Measurements from ENCODE around the gene SLC23A2.

Gene SLC23A2

GRCh38 chr20:4936392-4936850 is 64.9 kb downstream of the SLC23A2 start:
- H3K79me1 ChIP-seq (ENCODE audit: low read depth, low read length): no peaks in the 10 kb centered on the region
- DNase-seq (ENCODE audit: low spot score): no peak
- H3K23ac ChIP-seq (ENCODE audit: low read depth, low read length, poor library complexity): no peak overlapping the region
- no peak overlapping the region for H4K91ac ChIP-seq (ENCODE audit: low read depth, low read length, poor library complexity)
- no peak overlapping the region for H3K14ac ChIP-seq (ENCODE audit: low read length)
- H3K4me1 ChIP-seq (ENCODE audit: control insufficient read depth in 2 of 2, insufficient read depth in 1 of 2, low read depth in 1 of 2, low read length in 2 of 2): no peaks in the 10 kb centered on the region
- H3K36me3 ChIP-seq (replicated peaks in 1 of 2; ENCODE audit: control insufficient read depth in 2 of 2, insufficient read depth in 2 of 2, low read length in 2 of 2): peaks cover 0 to 5% of the 10 kb centered on the region in 2 donors
- H2BK15ac ChIP-seq (ENCODE audit: low read length): no peak overlapping the region
- no peak overlapping the region for H2BK5ac ChIP-seq (ENCODE audit: low read length)
- H3K4me2 ChIP-seq (ENCODE audit: insufficient read depth, low read length, poor library complexity, severe bottlenecking): no peak overlapping the region
- H2BK120ac ChIP-seq (ENCODE audit: low read depth, low read length): no peak overlapping the region
- H4K8ac ChIP-seq (ENCODE audit: low read depth, low read length): no peak overlapping the region
- no peak overlapping the region for H2AK5ac ChIP-seq (ENCODE audit: low read depth, low read length)
- no peak overlapping the region for H3K4ac ChIP-seq (ENCODE audit: low read length)
- no peak overlapping the region for H2AFZ ChIP-seq (ENCODE audit: low read length)
- H3K27ac ChIP-seq (replicated peaks; ENCODE audit: low read length): no peak overlapping the region
- H2BK12ac ChIP-seq (ENCODE audit: low read length): no peak overlapping the region
- H3K9me3 ChIP-seq (replicated peaks in 1 of 2; ENCODE audit: control insufficient read depth in 2 of 2, insufficient read depth in 1 of 2, low read depth in 1 of 2, low read length in 2 of 2): no peaks in the 10 kb centered on the region
- no peak overlapping the region for H3K9ac ChIP-seq (ENCODE audit: low read depth, low read length, poor library complexity)
- no peak overlapping the region for H3K4me3 ChIP-seq (ENCODE audit: low read length in 2 of 2)
- no peaks in the 10 kb centered on the region for H3K27me3 ChIP-seq (ENCODE audit: control insufficient read depth in 3 of 3, insufficient read depth in 3 of 3, low read depth in 1 of 3, low read length in 3 of 3)
- H3K18ac ChIP-seq (ENCODE audit: low read length): no peak overlapping the region
- no CpG with 5 or more reads among the region's 6 CpGs for WGBS, 2 donors (ENCODE audit: extremely low coverage in 2 of 2, insufficient read length in 2 of 2, insufficient replicate concordance in 1 of 2)

- no peak overlapping the region for H2BK15ac ChIP-seq (ENCODE audit: low read length)
- peaks cover 2% of the 10 kb centered on the region for H3K79me1 ChIP-seq (ENCODE audit: low read depth, low read length)
- H3K4me1 ChIP-seq (ENCODE audit: control insufficient read depth in 2 of 2, insufficient read depth in 1 of 2, low read depth in 1 of 2, low read length in 2 of 2): no peaks in the 10 kb centered on the region
- no CpG with 5 or more reads among the region's 2 CpGs for WGBS, 2 donors (ENCODE audit: extremely low coverage in 2 of 2, insufficient read length in 2 of 2, insufficient replicate concordance in 1 of 2)
- H4K91ac ChIP-seq (ENCODE audit: low read depth, low read length, poor library complexity): no peak overlapping the region
- H2BK12ac ChIP-seq (ENCODE audit: low read length): no peak overlapping the region
- no peak overlapping the region for H2AFZ ChIP-seq (ENCODE audit: low read length)
- H3K18ac ChIP-seq (ENCODE audit: low read length): no peak overlapping the region
- peaks cover 0 to 7% of the 10 kb centered on the region in 2 donors for H3K36me3 ChIP-seq (replicated peaks in 1 of 2; ENCODE audit: control insufficient read depth in 2 of 2, insufficient read depth in 2 of 2, low read length in 2 of 2)
- H2BK5ac ChIP-seq (ENCODE audit: low read length): no peak overlapping the region
- H3K4me3 ChIP-seq (ENCODE audit: low read length in 2 of 2): no peak overlapping the region
- no peaks in the 10 kb centered on the region for H3K27me3 ChIP-seq (ENCODE audit: control insufficient read depth in 3 of 3, insufficient read depth in 3 of 3, low read depth in 1 of 3, low read length in 3 of 3)
- no peak overlapping the region for H3K27ac ChIP-seq (replicated peaks; ENCODE audit: low read length)
- no peak overlapping the region for H3K14ac ChIP-seq (ENCODE audit: low read length)
- no peak overlapping the region for H4K8ac ChIP-seq (ENCODE audit: low read depth, low read length)
- no peak overlapping the region for H2BK120ac ChIP-seq (ENCODE audit: low read depth, low read length)
- DNase-seq (ENCODE audit: low spot score): no peak
- H2AK5ac ChIP-seq (ENCODE audit: low read depth, low read length): no peak overlapping the region
- no peak overlapping the region for H3K4ac ChIP-seq (ENCODE audit: low read length)
- no peak overlapping the region for H3K4me2 ChIP-seq (ENCODE audit: insufficient read depth, low read length, poor library complexity, severe bottlenecking)
- H3K9me3 ChIP-seq (replicated peaks in 1 of 2; ENCODE audit: control insufficient read depth in 2 of 2, insufficient read depth in 1 of 2, low read depth in 1 of 2, low read length in 2 of 2): no peaks in the 10 kb centered on the region
- H3K9ac ChIP-seq (ENCODE audit: low read depth, low read length, poor library complexity): no peak overlapping the region
- H3K23ac ChIP-seq (ENCODE audit: low read depth, low read length, poor library complexity): no peak overlapping the region
Measured at GRCh38 chr20:4932061-4932460, 69.2 kb downstream of the SLC23A2 start.

GRCh38 chr20:4929686-4930397 is 71.5 kb downstream of the SLC23A2 start:
- Histone ChIP-seq H3K9me3 (replicated peaks in 1 of 2; ENCODE audit: control insufficient read depth in 2 of 2, insufficient read depth in 1 of 2, low read depth in 1 of 2, low read length in 2 of 2) (no peaks in the 10 kb centered on the region), H3K18ac (ENCODE audit: low read length) (no peak overlapping the region), H3K79me1 (ENCODE audit: low read depth, low read length) (peaks cover 2% of the 10 kb centered on the region), H3K4ac (ENCODE audit: low read length) (no peak overlapping the region), H2BK120ac (ENCODE audit: low read depth, low read length) (no peak overlapping the region), H3K4me3 (ENCODE audit: low read length in 2 of 2) (no peak overlapping the region), H3K27ac (replicated peaks; ENCODE audit: low read length) (no peak overlapping the region), H3K4me2 (ENCODE audit: insufficient read depth, low read length, poor library complexity, severe bottlenecking) (no peak overlapping the region), H4K8ac (ENCODE audit: low read depth, low read length) (no peak overlapping the region), H3K14ac (ENCODE audit: low read length) (no peak overlapping the region), H2BK12ac (ENCODE audit: low read length) (no peak overlapping the region), H3K27me3 (ENCODE audit: control insufficient read depth in 3 of 3, insufficient read depth in 3 of 3, low read depth in 1 of 3, low read length in 3 of 3) (no peaks in the 10 kb centered on the region), H3K4me1 (ENCODE audit: control insufficient read depth in 2 of 2, insufficient read depth in 1 of 2, low read depth in 1 of 2, low read length in 2 of 2) (no peaks in the 10 kb centered on the region), H2BK5ac (ENCODE audit: low read length) (no peak overlapping the region), H3K23ac (ENCODE audit: low read depth, low read length, poor library complexity) (no peak overlapping the region), H3K9ac (ENCODE audit: low read depth, low read length, poor library complexity) (no peak overlapping the region), H2AFZ (ENCODE audit: low read length) (no peak overlapping the region), H3K36me3 (replicated peaks in 1 of 2; ENCODE audit: control insufficient read depth in 2 of 2, insufficient read depth in 2 of 2, low read length in 2 of 2) (peaks cover 0 to 7% of the 10 kb centered on the region in 2 donors), H2AK5ac (ENCODE audit: low read depth, low read length) (no peak overlapping the region), H2BK15ac (ENCODE audit: low read length) (no peak overlapping the region), H4K91ac (ENCODE audit: low read depth, low read length, poor library complexity) (no peak overlapping the region)
- no peak for DNase-seq (ENCODE audit: low spot score)
- WGBS, 2 donors (ENCODE audit: extremely low coverage in 2 of 2, insufficient read length in 2 of 2, insufficient replicate concordance in 1 of 2): no CpG with 5 or more reads among the region's 5 CpGs

GRCh38 chr20:4926531-4927156 is 74.7 kb downstream of the SLC23A2 start:
- H2BK120ac ChIP-seq (ENCODE audit: low read depth, low read length): no peak overlapping the region
- no CpG with 5 or more reads among the region's 6 CpGs for WGBS, 2 donors (ENCODE audit: extremely low coverage in 2 of 2, insufficient read length in 2 of 2, insufficient replicate concordance in 1 of 2)
- no peak overlapping the region for H3K9ac ChIP-seq (ENCODE audit: low read depth, low read length, poor library complexity)
- peaks cover 2 to 6% of the 10 kb centered on the region in 2 donors for H3K4me1 ChIP-seq (ENCODE audit: control insufficient read depth in 2 of 2, insufficient read depth in 1 of 2, low read depth in 1 of 2, low read length in 2 of 2)
- H3K4me3 ChIP-seq (ENCODE audit: low read length in 2 of 2): no peak overlapping the region
- H2AFZ ChIP-seq (ENCODE audit: low read length): no peak overlapping the region
- no peak overlapping the region for H3K4me2 ChIP-seq (ENCODE audit: insufficient read depth, low read length, poor library complexity, severe bottlenecking)
- no peak overlapping the region for H4K8ac ChIP-seq (ENCODE audit: low read depth, low read length)
- no peak overlapping the region for H3K23ac ChIP-seq (ENCODE audit: low read depth, low read length, poor library complexity)
- H2BK5ac ChIP-seq (ENCODE audit: low read length): no peak overlapping the region
- H3K4ac ChIP-seq (ENCODE audit: low read length): no peak overlapping the region
- H2BK15ac ChIP-seq (ENCODE audit: low read length): no peak overlapping the region
- H3K27me3 ChIP-seq (ENCODE audit: control insufficient read depth in 3 of 3, insufficient read depth in 3 of 3, low read depth in 1 of 3, low read length in 3 of 3): no peaks in the 10 kb centered on the region
- no peak overlapping the region for H3K14ac ChIP-seq (ENCODE audit: low read length)
- no peak overlapping the region for H2BK12ac ChIP-seq (ENCODE audit: low read length)
- no peaks in the 10 kb centered on the region for H3K9me3 ChIP-seq (replicated peaks in 1 of 2; ENCODE audit: control insufficient read depth in 2 of 2, insufficient read depth in 1 of 2, low read depth in 1 of 2, low read length in 2 of 2)
- H4K91ac ChIP-seq (ENCODE audit: low read depth, low read length, poor library complexity): no peak overlapping the region
- no peak overlapping the region for H3K27ac ChIP-seq (replicated peaks; ENCODE audit: low read length)
- peaks cover 0 to 3% of the 10 kb centered on the region in 2 donors for H3K36me3 ChIP-seq (replicated peaks in 1 of 2; ENCODE audit: control insufficient read depth in 2 of 2, insufficient read depth in 2 of 2, low read length in 2 of 2)
- no peak for DNase-seq (ENCODE audit: low spot score)
- no peak overlapping the region for H3K18ac ChIP-seq (ENCODE audit: low read length)
- H3K79me1 ChIP-seq (ENCODE audit: low read depth, low read length): peaks cover 2% of the 10 kb centered on the region
- H2AK5ac ChIP-seq (ENCODE audit: low read depth, low read length): no peak overlapping the region

All from neuronal stem cell (in vitro differentiated cells).